K562 (cell line): ENCODE results near the gene TUT7. TPM values are rescaled to one million over a fixed set of nuclear protein-coding genes. Genes with fewer than 3 reads are reported as not detected.
"Not testable (repeated sequence)": the region's sequence is repeated elsewhere in the genome, so short reads cannot be mapped to it uniquely, and the experiment has no call there.

Experiments used
- ATAC-seq: fragments of 200-7000 bp; cut with Tn5 transposase; 3 replicates; pipeline ENCODE4 v1.9.1; 2020; ENCODE audit warnings: moderate library complexity
- BruUV-seq: library from RNA; stranded (reverse); fragments of 400-500 nt; replicated peaks from 2 replicates; lab custom pipeline; 2021; lab: Mats Ljungman, UMichigan
- CTCF ChIA-PET: fragments of 300-600 bp; formaldehyde crosslinking; extraction: SDS; loops from one replicate; lab custom pipeline; 2021; ENCODE audit warnings: low intra/inter-chr PET ratio; lab: Yijun Ruan, JAX
- POLR2A ChIA-PET: fragments of 300-600, 350-650 bp; sonication (Branson Sonifier 250); formaldehyde crosslinking; extraction: SDS; loops from one replicate; lab custom pipeline; 2021; ENCODE audit warnings: antibody characterized with exemption, inconsistent platforms; lab: Yijun Ruan, JAX
- DNase-seq, 4 experiments: peaks; one replicate each; pipeline versions ENCODE4 v3.0.0 to v3.0.0-alpha.2; 2011 to 2018; ENCODE audit warnings: low spot score in 3 of 4, mixed read lengths in 3 of 4; ENCODE audit errors: extremely low read depth in 1 of 4
- FAIRE-seq: peaks from 2 replicates; lab custom pipeline; 2011; peaks lifted over from hg19 to GRCh38; lab: Jason Lieb, UNC
- H2AFZ ChIP-seq: 2 replicates; pipeline ENCODE4 v1.6.0; 2011; ENCODE audit warnings: low read depth, low read length, control low read depth, inconsistent platforms
- H3K27ac ChIP-seq: fragments of 200-600 bp; 3 replicates; pipeline ENCODE4 v1.8.0; 2011; ENCODE audit warnings: low read depth, mild to moderate bottlenecking, control low read depth, inconsistent platforms, low read length, moderate library complexity, mixed read lengths; ENCODE audit errors: extremely low read depth
- H3K27me3 ChIP-seq, 2 experiments: fragments of 300-600 bp in 1 of 2; 2 replicates in 1 of 2; 3 replicates in 1 of 2; pipeline versions ENCODE4 v1.6.0 to v1.8.0; 2011; ENCODE audit warnings: inconsistent platforms in 2 of 2, low read length in 2 of 2, mild to moderate bottlenecking in 1 of 2, mixed read lengths in 1 of 2, moderate library complexity in 1 of 2; ENCODE audit not compliant: control insufficient read depth in 2 of 2, insufficient read depth in 2 of 2
- H3K36me3 ChIP-seq: fragments of 300-600 bp; 3 replicates; pipeline ENCODE4 v1.8.0; 2011; ENCODE audit warnings: mild to moderate bottlenecking, low read length, inconsistent platforms; ENCODE audit not compliant: control insufficient read depth, insufficient read depth
- H3K4me1 ChIP-seq, 2 experiments: fragments of 200-600 bp in 1 of 2; replicated peaks in 1 of 2; 2 replicates in 1 of 2; 3 replicates in 1 of 2; pipeline versions ENCODE4 v1.5.1 to v1.8.0; 2011; ENCODE audit warnings: inconsistent platforms in 2 of 2, low read length in 2 of 2, mild to moderate bottlenecking in 1 of 2, mixed read lengths in 1 of 2, moderate library complexity in 1 of 2; ENCODE audit not compliant: control insufficient read depth in 2 of 2, insufficient read depth in 2 of 2
- H3K4me2 ChIP-seq: 2 replicates; pipeline ENCODE4 v1.6.1; 2011; ENCODE audit warnings: low read length, control low read depth, inconsistent platforms, mixed read lengths; ENCODE audit not compliant: insufficient read depth
- H3K4me3 ChIP-seq: fragments of 200-600 bp; sonication (generic), shearing (Covaris generic); 2 replicates; pipeline ENCODE4 v1.5.1; 2016; ENCODE audit warnings: control low read depth, inconsistent platforms
- H3K79me2 ChIP-seq: fragments of 200-600 bp; 3 replicates; pipeline ENCODE4 v1.8.0; 2011; ENCODE audit warnings: low read length, inconsistent platforms; ENCODE audit not compliant: control insufficient read depth, insufficient read depth
- H3K9ac ChIP-seq, 2 experiments: 2 replicates each; pipeline versions ENCODE4 v1.6.0 to v1.6.1; 2011; ENCODE audit warnings: low read depth in 2 of 2, low read length in 2 of 2, control low read depth in 1 of 2, inconsistent platforms in 1 of 2, mild to moderate bottlenecking in 1 of 2, mixed read lengths in 1 of 2; ENCODE audit not compliant: insufficient read depth in 1 of 2
- H3K9me1 ChIP-seq: one replicate; pipeline ENCODE4 v1.6.0; 2011; ENCODE audit warnings: inconsistent platforms, mild to moderate bottlenecking, low read length, moderate library complexity; ENCODE audit not compliant: control insufficient read depth, insufficient read depth
- H3K9me3 ChIP-seq: replicated peaks from 2 replicates; pipeline ENCODE4 v1.5.1; 2011; ENCODE audit warnings: low read depth, low read length, inconsistent platforms; ENCODE audit not compliant: control insufficient read depth, insufficient read depth
- H4K20me1 ChIP-seq: replicated peaks from 2 replicates; pipeline ENCODE4 v1.6.1; 2011; ENCODE audit warnings: low read length, inconsistent platforms, mixed read lengths; ENCODE audit not compliant: control insufficient read depth, insufficient read depth
- CC2D1A ChIP-seq: fragments of 450-650 bp; IDR thresholded peaks from 2 replicates; pipeline ENCODE4 v1.6.1; 2017; ENCODE audit warnings: mild to moderate bottlenecking
- DDX20 ChIP-seq: fragments of 450-650 bp; IDR thresholded peaks from 2 replicates; pipeline ENCODE4 v1.6.1; 2016; ENCODE audit warnings: missing genetic modification characterization, low read depth, mild to moderate bottlenecking, missing compliant biosample characterization, moderate library complexity
- FOXP4 ChIP-seq: sonication (generic); formaldehyde crosslinking; IDR thresholded peaks from 2 replicates; pipeline ENCODE4 v1.8.0; 2022; ENCODE audit warnings: mild to moderate bottlenecking, missing genetic modification reagents, borderline replicate concordance
- KAT2B ChIP-seq: IDR thresholded peaks from one replicate; pipeline ENCODE4 v1.6.1; 2012; ENCODE audit warnings: low read depth, mild to moderate bottlenecking, control low read depth, inconsistent platforms, low read length, moderate library complexity
- LARP7 ChIP-seq: fragments of 450-650 bp; IDR thresholded peaks from 2 replicates; pipeline ENCODE4 v1.6.1; 2016
- NBN ChIP-seq: fragments of 450-650 bp; IDR thresholded peaks from 2 replicates; pipeline ENCODE4 v1.6.1; 2016; ENCODE audit warnings: low read depth, mild to moderate bottlenecking
- NFXL1 ChIP-seq: fragments of 450-650 bp; formaldehyde crosslinking; IDR thresholded peaks from 2 replicates; pipeline ENCODE4 v1.4.0; 2021; ENCODE audit warnings: mild to moderate bottlenecking
- XRCC5 ChIP-seq: fragments of 200-400 bp; formaldehyde crosslinking; IDR thresholded peaks from 2 replicates; pipeline ENCODE4 v1.6.1; 2017; ENCODE audit warnings: low read depth, mild to moderate bottlenecking, low read length
- ZNF277 ChIP-seq: fragments of 250-450 bp; sonication (Bioruptor Pico); IDR thresholded peaks from 2 replicates; pipeline ENCODE4 v1.8.0; 2022; ENCODE audit warnings: inconsistent platforms, mild to moderate bottlenecking, moderate library complexity, borderline replicate concordance
- ZNF561 ChIP-seq: fragments of 450-650 bp; formaldehyde crosslinking; conservative IDR thresholded peaks from 2 replicates; pipeline ENCODE4 v1.4.0; 2020; ENCODE audit warnings: mild to moderate bottlenecking, moderate library complexity
- WGBS: fragments of 100-300 bp; shearing (Covaris generic); methylation state at CpG from one replicate; pipeline ENCODE4 v1.1.6; 2016; ENCODE audit warnings: low coverage, mixed read lengths; ENCODE audit not compliant: insufficient coverage; ENCODE audit errors: missing lambda C conversion rate; 5-methylcytosine and 5-hydroxymethylcytosine counted together
- in situ Hi-C: fragments of 300-500 bp; cut with MboI; formaldehyde crosslinking; loops from 4 replicates; pipeline ENCODE4 v1.15.0; 2018; ENCODE audit warnings: inconsistent platforms, mixed read lengths
- intact Hi-C: fragments of 100-400 bp; cut with micrococcal nuclease; formaldehyde crosslinking; loops from 2 replicates; pipeline ENCODE4 v1.14.2; 2022
- polyA plus RNA-seq, 8 experiments: library from polyadenylated mRNA; depleted of rRNA in 4 of 8; stranded (reverse) in 5 of 8; unstranded in 3 of 8; fragments of >200 nt; fragmentation: Nextera tagmentation in 2 of 8; fragmentation: Illumina TruSeq in 1 of 8; extraction: Ambion mirVana in 2 of 8; extraction: Trizol in 1 of 8; gene quantifications; 2 replicates each; pipeline versions ENCODE4 v1.2.1 to v1.2.3, GENCODE V29; 2011 to 2014; ENCODE audit warnings: inconsistent platforms in 1 of 8, missing spikeins in 1 of 8
- total RNA-seq, 7 experiments: library from RNA; depleted of rRNA in 6 of 7; stranded (reverse); fragments of >200 nt in 6 of 7; fragmentation: Illumina TruSeq in 2 of 7; extraction: Trizol in 2 of 7; gene quantifications; 2 replicates each; pipeline versions ENCODE4 v1.2.1 to v1.2.3, GENCODE V29; 2011 to 2021; ENCODE audit warnings: low replicate concordance in 1 of 7
- TF ChIP-seq, protein P1 (sequence below): fragments of 450-650 bp; IDR thresholded peaks from 2 replicates; pipeline ENCODE4 v1.7.1; 2018; ENCODE audit warnings: mild to moderate bottlenecking, low read depth; ENCODE audit not compliant: partially characterized antibody

Gene TUT7
- total and polyA plus RNA-seq, 9 of the 15 experiments (the other 6 are each of a cell fraction or from before 2014, with no cell fraction given) = 5.9 to 26.9 (median 15.2) TPM

GRCh38 chr9:86298873-86299272 is 55.3 kb downstream of the TUT7 start:
- Histone ChIP-seq H3K4me1 (no peaks in the 10 kb centered on the region), H3K36me3 (peaks cover 65% of the 10 kb centered on the region), H4K20me1 (no peaks in the 10 kb centered on the region), H3K9me1 (no peaks in the 10 kb centered on the region), H3K4me2 (no peak overlapping the region), H3K27ac (no peak overlapping the region), H3K79me2 (no peaks in the 10 kb centered on the region), H3K9ac (no peak overlapping the region), H3K27me3 (no peaks in the 10 kb centered on the region), H3K9me3 (no peaks in the 10 kb centered on the region)
- intact Hi-C loops = no loop called here
- POLR2A ChIA-PET = interaction anchor here (1.9 kb wide), 1 partner anchor 16 kb away, joined by 6 read pairs; the partner anchor contains the start of gene ISCA1
- ATAC-seq (no peak), FAIRE-seq (no peak), DNase-seq (no peak)
- no TSS peak for BruUV-seq
- TF ChIP-seq DDX20 (tag) = no peak
- TF ChIP-seq, protein P1, sequence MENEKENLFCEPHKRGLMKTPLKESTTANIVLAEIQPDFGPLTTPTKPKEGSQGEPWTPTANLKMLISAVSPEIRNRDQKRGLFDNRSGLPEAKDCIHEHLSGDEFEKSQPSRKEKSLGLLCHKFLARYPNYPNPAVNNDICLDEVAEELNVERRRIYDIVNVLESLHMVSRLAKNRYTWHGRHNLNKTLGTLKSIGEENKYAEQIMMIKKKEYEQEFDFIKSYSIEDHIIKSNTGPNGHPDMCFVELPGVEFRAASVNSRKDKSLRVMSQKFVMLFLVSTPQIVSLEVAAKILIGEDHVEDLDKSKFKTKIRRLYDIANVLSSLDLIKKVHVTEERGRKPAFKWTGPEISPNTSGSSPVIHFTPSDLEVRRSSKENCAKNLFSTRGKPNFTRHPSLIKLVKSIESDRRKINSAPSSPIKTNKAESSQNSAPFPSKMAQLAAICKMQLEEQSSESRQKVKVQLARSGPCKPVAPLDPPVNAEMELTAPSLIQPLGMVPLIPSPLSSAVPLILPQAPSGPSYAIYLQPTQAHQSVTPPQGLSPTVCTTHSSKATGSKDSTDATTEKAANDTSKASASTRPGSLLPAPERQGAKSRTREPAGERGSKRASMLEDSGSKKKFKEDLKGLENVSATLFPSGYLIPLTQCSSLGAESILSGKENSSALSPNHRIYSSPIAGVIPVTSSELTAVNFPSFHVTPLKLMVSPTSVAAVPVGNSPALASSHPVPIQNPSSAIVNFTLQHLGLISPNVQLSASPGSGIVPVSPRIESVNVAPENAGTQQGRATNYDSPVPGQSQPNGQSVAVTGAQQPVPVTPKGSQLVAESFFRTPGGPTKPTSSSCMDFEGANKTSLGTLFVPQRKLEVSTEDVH = no peak
- no peak for TF ChIP-seq NBN
- TF ChIP-seq NFXL1 (CRISPR knock-in tag) = no peak
- no peak for TF ChIP-seq XRCC5
- TF ChIP-seq ZNF561 (CRISPR knock-in tag) = no peak
- no peak for TF ChIP-seq FOXP4 (CRISPR knock-in tag)
- no peak for TF ChIP-seq LARP7
- no peak for TF ChIP-seq KAT2B
- no peak for TF ChIP-seq ZNF277 (CRISPR knock-in tag)
- no peak for TF ChIP-seq CC2D1A
- TF ChIP-seq, all 486 proteins: peak for 0
- Histone ChIP-seq H2AFZ (no peak overlapping the region), H3K4me3 (no peak overlapping the region)
- CTCF ChIA-PET = no interaction called here
- in situ Hi-C loops = no loop called here
- 88% methylated on average over 10 of the region's 11 CpGs for WGBS

GRCh38 chr9:86290341-86290740 is 63.9 kb downstream of the TUT7 start:
- POLR2A ChIA-PET, H3K4me3 ChIP-seq, BruUV-seq, in situ Hi-C loops, DNase-seq, H3K36me3 ChIP-seq, H3K79me2 ChIP-seq, FAIRE-seq, H4K20me1 ChIP-seq, H3K9me3 ChIP-seq, CTCF ChIA-PET, H2AFZ ChIP-seq, H3K27ac ChIP-seq, ATAC-seq, H3K9ac ChIP-seq, H3K4me2 ChIP-seq, H3K27me3 ChIP-seq, H3K9me1 ChIP-seq, intact Hi-C loops: not testable (repeated sequence)
- WGBS = 77% methylated on average over 3 of the region's 6 CpGs
- H3K4me1 ChIP-seq = peaks cover 6 to 18% of the 10 kb centered on the region in 2 experiments; a peak in 4 of 5 replicates
